ENCODE measurements around the gene HSDL2. TPM values are rescaled to one million over a fixed set of nuclear protein-coding genes. Genes with fewer than 3 reads are reported as not detected.

The HSDL2 gene
- total RNA-seq, 1 experiment from 2014 or later = 60.6 TPM

DNA sequence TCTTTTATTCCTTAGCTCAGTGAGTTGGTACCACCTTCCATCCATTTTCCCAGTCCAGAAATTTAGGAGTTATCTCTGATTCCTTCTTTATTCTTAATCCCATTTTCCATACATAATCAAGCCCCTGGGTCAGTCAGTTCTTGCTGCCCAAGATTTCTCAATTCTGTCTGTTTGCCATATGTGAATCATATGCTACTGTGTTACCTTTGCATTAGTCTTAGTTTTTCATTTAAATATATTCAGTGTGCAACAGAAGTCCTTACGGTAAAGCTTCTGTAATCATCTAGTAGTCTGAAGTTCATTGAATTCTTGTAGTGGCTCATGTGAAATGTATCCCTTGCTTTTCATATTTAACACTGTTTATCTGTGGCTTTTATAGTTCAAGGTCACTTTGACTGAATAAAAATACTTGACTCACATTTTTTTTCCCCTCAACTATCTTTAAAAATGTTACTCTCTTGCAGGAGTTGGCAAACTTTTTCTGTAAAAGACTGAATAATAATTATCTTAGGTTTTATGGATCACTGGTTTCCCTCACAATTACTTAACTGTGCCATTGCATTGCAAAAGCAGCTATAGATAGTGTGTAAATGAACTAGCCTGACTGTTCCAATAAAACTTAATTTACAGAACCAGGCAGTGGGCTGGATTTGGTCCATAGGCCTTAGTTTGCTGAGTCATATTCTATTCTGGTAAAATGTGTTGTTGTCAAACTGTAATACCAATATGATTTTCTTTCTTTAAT is 113.7 kb downstream of the HSDL2 start:
- Histone ChIP-seq H3K36me3 (ENCODE audit: low read depth) (peaks cover 14% of the 10 kb centered on the region; the same call in 1 of the 2 replicates), H3F3A (ENCODE audit: insufficient read depth, low read depth) (no peaks in the 10 kb centered on the region; the same call in 1 of the 2 replicates), H3K27ac (no peak overlapping the region), H3K4me2 (no peak overlapping the region), H3K4me1 (replicated peaks; ENCODE audit: insufficient read depth) (peaks cover 6% of the 10 kb centered on the region; the same call in 1 of the 2 replicates), H4K20me1 (ENCODE audit: insufficient read depth) (no peaks in the 10 kb centered on the region), H3K4me3 (no peak overlapping the region), H3K9me3 (ENCODE audit: insufficient read depth, low read depth) (0 out of 2 replicates have a peak, but pooled peaks cover 7% of the 10 kb centered on the region), H2AFZ (no peak overlapping the region), H3K9me2 (ENCODE audit: insufficient read depth) (no peaks in the 10 kb centered on the region), H3K79me2 (ENCODE audit: low read depth) (peaks cover 47% of the 10 kb centered on the region), H3K27me3 (ENCODE audit: insufficient read depth, low read depth) (no peaks in the 10 kb centered on the region)
- POLR2A ChIA-PET (ENCODE audit: unreplicated experiment) = no interaction called here
- DNase-seq = no peak
- no TSS peak for BruUV-seq (replicated peaks)
- CTCF ChIA-PET = no interaction called here
- intact Hi-C loops (cut with micrococcal nuclease; ENCODE audit: unreplicated experiment) = loop anchor here (10.0 kb wide), 1 partner anchor 131 kb away; no protein-coding TSS in a partner anchor
- TF ChIP-seq EZH2 (IDR thresholded peaks at IDR 0.05; ENCODE audit: low read depth) = no peak
- TF ChIP-seq, protein P1, sequence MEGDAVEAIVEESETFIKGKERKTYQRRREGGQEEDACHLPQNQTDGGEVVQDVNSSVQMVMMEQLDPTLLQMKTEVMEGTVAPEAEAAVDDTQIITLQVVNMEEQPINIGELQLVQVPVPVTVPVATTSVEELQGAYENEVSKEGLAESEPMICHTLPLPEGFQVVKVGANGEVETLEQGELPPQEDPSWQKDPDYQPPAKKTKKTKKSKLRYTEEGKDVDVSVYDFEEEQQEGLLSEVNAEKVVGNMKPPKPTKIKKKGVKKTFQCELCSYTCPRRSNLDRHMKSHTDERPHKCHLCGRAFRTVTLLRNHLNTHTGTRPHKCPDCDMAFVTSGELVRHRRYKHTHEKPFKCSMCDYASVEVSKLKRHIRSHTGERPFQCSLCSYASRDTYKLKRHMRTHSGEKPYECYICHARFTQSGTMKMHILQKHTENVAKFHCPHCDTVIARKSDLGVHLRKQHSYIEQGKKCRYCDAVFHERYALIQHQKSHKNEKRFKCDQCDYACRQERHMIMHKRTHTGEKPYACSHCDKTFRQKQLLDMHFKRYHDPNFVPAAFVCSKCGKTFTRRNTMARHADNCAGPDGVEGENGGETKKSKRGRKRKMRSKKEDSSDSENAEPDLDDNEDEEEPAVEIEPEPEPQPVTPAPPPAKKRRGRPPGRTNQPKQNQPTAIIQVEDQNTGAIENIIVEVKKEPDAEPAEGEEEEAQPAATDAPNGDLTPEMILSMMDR (conservative IDR thresholded peaks at IDR 0.05) = no peak

DNA sequence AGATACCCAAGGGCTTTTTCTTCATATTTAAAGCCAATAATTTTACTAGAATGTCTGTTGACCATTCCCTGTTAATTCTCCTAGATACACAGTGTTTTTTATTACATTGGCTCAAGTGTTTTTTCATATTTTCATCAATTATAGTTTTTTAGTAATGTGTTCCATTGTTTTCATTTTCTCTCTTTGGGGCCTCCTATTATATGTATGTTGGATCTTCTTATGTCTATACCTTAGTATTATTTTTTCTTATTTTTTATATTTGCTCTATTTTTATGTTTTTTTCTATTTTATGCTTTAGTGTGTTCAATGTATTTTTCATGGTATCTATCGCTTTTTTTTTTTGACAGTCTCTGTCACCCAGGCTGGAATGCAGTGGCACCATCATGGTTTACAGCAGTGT is 114.2 kb downstream of the HSDL2 start:
- H3F3A ChIP-seq (ENCODE audit: insufficient read depth, low read depth) = no peaks in the 10 kb centered on the region; the same call in 1 of the 2 replicates
- no peak overlapping the region for H3K27ac ChIP-seq
- intact Hi-C loops (cut with micrococcal nuclease; ENCODE audit: unreplicated experiment) = loop anchor here (10.0 kb wide), 1 partner anchor 131 kb away; no protein-coding TSS in a partner anchor
- TF ChIP-seq, protein P1 (conservative IDR thresholded peaks at IDR 0.05) = no peak
- no peak for TF ChIP-seq EZH2 (IDR thresholded peaks at IDR 0.05; ENCODE audit: low read depth)
- CTCF ChIA-PET = no interaction called here
- H3K9me3 ChIP-seq (ENCODE audit: insufficient read depth, low read depth) = 0 out of 2 replicates have a peak, but pooled peaks cover 7% of the 10 kb centered on the region
- no peaks in the 10 kb centered on the region for H3K27me3 ChIP-seq (ENCODE audit: insufficient read depth, low read depth)
- H2AFZ ChIP-seq = no peak overlapping the region
- H3K4me1 ChIP-seq (replicated peaks; ENCODE audit: insufficient read depth) = no peaks in the 10 kb centered on the region
- H3K9me2 ChIP-seq (ENCODE audit: insufficient read depth) = no peaks in the 10 kb centered on the region
- peaks cover 14% of the 10 kb centered on the region; the same call in 1 of the 2 replicates for H3K36me3 ChIP-seq (ENCODE audit: low read depth)
- BruUV-seq (replicated peaks) = no TSS peak
- POLR2A ChIA-PET (ENCODE audit: unreplicated experiment) = interaction anchor here (0.6 kb wide), 1 partner anchor 883 kb away, joined by 4 read pairs; the partner anchor contains the start of gene HDHD3
- DNase-seq = no peak
- H3K4me3 ChIP-seq = no peak overlapping the region
- no peaks in the 10 kb centered on the region for H4K20me1 ChIP-seq (ENCODE audit: insufficient read depth)
- H3K79me2 ChIP-seq (ENCODE audit: low read depth) = peaks cover 42% of the 10 kb centered on the region
- H3K4me2 ChIP-seq = no peak overlapping the region

DNA sequence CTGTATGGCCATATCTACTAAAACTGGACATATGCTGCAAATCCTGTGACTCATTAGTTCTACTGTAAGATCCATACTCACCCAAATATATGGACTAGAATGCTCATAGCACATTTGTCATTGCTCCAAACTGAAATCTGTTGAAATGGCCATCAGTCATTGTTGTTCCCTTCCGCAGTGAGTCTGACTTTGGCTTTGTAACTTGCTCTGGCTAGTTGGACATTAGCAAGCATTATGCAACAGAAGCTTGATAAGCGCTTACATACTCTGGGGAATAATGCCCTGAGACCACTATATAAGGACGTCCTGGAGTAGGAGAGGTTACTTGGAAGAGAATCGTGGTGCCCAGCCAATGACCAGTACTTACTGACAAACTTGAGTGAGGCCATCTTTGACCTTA is 115.7 kb downstream of the HSDL2 start:
- H3K4me3 ChIP-seq = no peak overlapping the region
- no peak for DNase-seq
- ChIA-PET POLR2A (ENCODE audit: unreplicated experiment) (no interaction called here), CTCF (no interaction called here)
- no peak overlapping the region for H3K27ac ChIP-seq
- TF ChIP-seq, protein P1 (conservative IDR thresholded peaks at IDR 0.05) = no peak
- no peak for TF ChIP-seq EZH2 (IDR thresholded peaks at IDR 0.05; ENCODE audit: low read depth)
- H3K4me2 ChIP-seq = no peak overlapping the region
- no TSS peak for BruUV-seq (replicated peaks)
- H2AFZ ChIP-seq = no peak overlapping the region
- H3K4me1 ChIP-seq (replicated peaks; ENCODE audit: insufficient read depth) = no peaks in the 10 kb centered on the region
- 0 out of 2 replicates have a peak, but pooled peaks cover 7% of the 10 kb centered on the region for H3K9me3 ChIP-seq (ENCODE audit: insufficient read depth, low read depth)
- H3K36me3 ChIP-seq (ENCODE audit: low read depth) = peaks cover 14% of the 10 kb centered on the region; the same call in 1 of the 2 replicates
- no peaks in the 10 kb centered on the region for H4K20me1 ChIP-seq (ENCODE audit: insufficient read depth)
- H3F3A ChIP-seq (ENCODE audit: insufficient read depth, low read depth) = no peaks in the 10 kb centered on the region
- no peaks in the 10 kb centered on the region for H3K9me2 ChIP-seq (ENCODE audit: insufficient read depth)
- no peaks in the 10 kb centered on the region for H3K27me3 ChIP-seq (ENCODE audit: insufficient read depth, low read depth)
- peaks cover 30% of the 10 kb centered on the region; the same call in 1 of the 2 replicates for H3K79me2 ChIP-seq (ENCODE audit: low read depth)
- intact Hi-C loops (cut with micrococcal nuclease; ENCODE audit: unreplicated experiment) = loop anchor here (10.0 kb wide), 1 partner anchor 129 kb away; no protein-coding TSS in a partner anchor

Data from PC-9 (cell line).